CD4-positive, alpha-beta memory T cell (primary cell): Measurements from ENCODE around the gene ZBTB17. TPM values are rescaled to one million over a fixed set of nuclear protein-coding genes. Genes with fewer than 3 reads are reported as not detected.

ENCODE experiments used
- CTCF ChIA-PET: fragments of 350-600 bp; sonication (Branson Sonifier 250); formaldehyde crosslinking; loops from one replicate; lab custom pipeline; 2021; ENCODE audit warnings: inconsistent platforms; ENCODE audit not compliant: partially characterized antibody; lab: Charles Lee
- POLR2A ChIA-PET: fragments of 350-600 bp; sonication (Branson Sonifier 250); formaldehyde crosslinking; loops from one replicate; lab custom pipeline; 2021; ENCODE audit not compliant: partially characterized antibody; lab: Charles Lee
- DNase-seq, 5 donors: peaks; one replicate each; pipeline versions ENCODE4 v3.0.0 to v3.0.0-alpha.2; 2020 to 2022; ENCODE audit warnings: mixed read lengths in 1 of 5
- H3K27ac ChIP-seq: one replicate; pipeline ENCODE4 v1.7.0; 2013; ENCODE audit warnings: low read depth, low read length
- H3K27me3 ChIP-seq: 2 replicates; pipeline ENCODE4 v1.7.0; 2013; ENCODE audit warnings: mild to moderate bottlenecking, low read length, moderate library complexity; ENCODE audit not compliant: insufficient read depth
- H3K36me3 ChIP-seq: 2 replicates; pipeline ENCODE4 v1.7.0; 2013; ENCODE audit warnings: mild to moderate bottlenecking, low read length, moderate library complexity; ENCODE audit not compliant: insufficient read depth
- H3K4me1 ChIP-seq: 2 replicates; pipeline ENCODE4 v1.7.0; 2013; ENCODE audit warnings: mild to moderate bottlenecking, low read length, moderate library complexity; ENCODE audit not compliant: insufficient read depth
- H3K4me3 ChIP-seq, 2 donors: one replicate each; pipeline ENCODE4 v1.7.0; 2013; ENCODE audit warnings: low read length in 2 of 2, mild to moderate bottlenecking in 1 of 2
- H3K9me3 ChIP-seq, 2 donors: one replicate each; pipeline ENCODE4 v1.7.0; 2013; ENCODE audit warnings: low read length in 2 of 2, control low read depth in 1 of 2; ENCODE audit not compliant: control insufficient read depth in 1 of 2
- H3K27ac Mint-ChIP-seq, 7 donors: one replicate each; pipeline ENCODE4 v1.8.0; 2020 to 2021; ENCODE audit warnings: mixed read lengths in 7 of 7, mild to moderate bottlenecking in 6 of 7, inconsistent platforms in 3 of 7, moderate library complexity in 3 of 7
- H3K27me3 Mint-ChIP-seq, 2 donors: one replicate each; pipeline ENCODE4 v1.8.0; 2020 to 2021; ENCODE audit warnings: mixed read lengths in 2 of 2
- H3K36me3 Mint-ChIP-seq, 2 donors: one replicate each; pipeline ENCODE4 v1.8.0; 2020 to 2021; ENCODE audit warnings: mixed read lengths in 2 of 2, inconsistent platforms in 1 of 2, mild to moderate bottlenecking in 1 of 2
- H3K4me1 Mint-ChIP-seq, 4 donors: one replicate each; pipeline ENCODE4 v1.8.0; 2020 to 2021; ENCODE audit warnings: mixed read lengths in 4 of 4, mild to moderate bottlenecking in 1 of 4
- H3K4me3 Mint-ChIP-seq, 8 donors: one replicate each; pipeline ENCODE4 v1.8.0; 2020 to 2021; ENCODE audit warnings: mixed read lengths in 8 of 8, mild to moderate bottlenecking in 7 of 8, moderate library complexity in 6 of 8, inconsistent platforms in 3 of 8
- H3K9me3 Mint-ChIP-seq, 8 donors: one replicate each; pipeline ENCODE4 v1.8.0; 2020 to 2021; ENCODE audit warnings: mixed read lengths in 8 of 8, mild to moderate bottlenecking in 5 of 8, inconsistent platforms in 3 of 8, moderate library complexity in 1 of 8
- intact Hi-C: fragments of 100-400 bp; cut with micrococcal nuclease; formaldehyde crosslinking; loops from one replicate; pipeline ENCODE4 v1.15.1; 2023
- polyA plus RNA-seq, 2 donors: library from polyadenylated mRNA; unstranded; fragments of 300-500 nt; fragmentation: Illumina TruSeq; gene quantifications; one replicate each; pipeline ENCODE4 v1.2.3, GENCODE V29; 2021
- total RNA-seq, 2 experiments: library from RNA; stranded (reverse); gene quantifications; one replicate each; pipeline ENCODE4 v1.2.3, GENCODE V29; 2021

The ZBTB17 gene
- total and polyA plus RNA-seq, 4 experiments from 2014 or later = 5.2 to 61.0 (median 38.4) TPM

DNA sequence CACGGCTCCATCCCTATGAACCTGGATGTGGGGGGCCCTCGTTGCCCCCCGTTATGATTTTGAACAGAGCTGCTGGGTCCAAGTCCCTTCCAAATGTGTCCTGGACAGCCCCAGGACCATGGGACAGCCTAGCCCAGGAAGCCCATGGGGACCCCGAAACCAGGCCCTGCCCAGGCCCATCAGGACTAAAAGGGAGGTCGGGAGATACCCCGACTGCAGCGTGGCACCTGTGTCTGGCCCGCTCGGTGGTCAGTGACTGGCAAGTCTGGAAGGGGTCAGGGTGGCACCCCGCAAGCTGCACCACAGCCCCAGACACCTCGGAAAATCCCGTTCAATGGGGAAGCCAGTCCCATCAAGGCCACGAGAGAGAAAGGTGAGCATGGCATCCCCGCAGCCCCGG, 17.8 kb upstream of the ZBTB17 start:
- Histone ChIP-seq H3K4me1 (no peaks in the 10 kb centered on the region), H3K27me3 (no peaks in the 10 kb centered on the region), H3K9me3 (no peaks in the 10 kb centered on the region), H3K4me3 (no peak overlapping the region), H3K27ac (no peak overlapping the region), H3K36me3 (no peaks in the 10 kb centered on the region)
- Mint-ChIP-seq H3K27me3 (peaks cover 0 to under 1% of the 10 kb centered on the region in 2 donors), H3K36me3 (no peaks in the 10 kb centered on the region), H3K4me1 (no peaks in the 10 kb centered on the region), H3K4me3 (no peak overlapping the region), H3K27ac (no peak overlapping the region), H3K9me3 (no peaks in the 10 kb centered on the region)
- ChIA-PET CTCF (interaction anchor here (1.2 to 2.6 kb wide), 3 partner anchors 10 to 191 kb away, joined by 3 to 17 read pairs (median 3); partner anchors contain the start of gene SRARP), POLR2A (no interaction called here)
- DNase-seq = no peak
- intact Hi-C loops = loop anchor here (1.0 kb wide), 3 partner anchors 178 to 201 kb away; no protein-coding TSS in a partner anchor

GRCh38 chr1:15992582-15993500, 16.9 kb upstream of the ZBTB17 start:
- Histone ChIP-seq H3K36me3 (no peaks in the 10 kb centered on the region), H3K27ac (no peak overlapping the region), H3K4me3 (no peak overlapping the region), H3K27me3 (no peaks in the 10 kb centered on the region), H3K9me3 (no peaks in the 10 kb centered on the region), H3K4me1 (no peaks in the 10 kb centered on the region)
- Mint-ChIP-seq H3K4me1 (no peaks in the 10 kb centered on the region), H3K9me3 (no peaks in the 10 kb centered on the region), H3K27me3 (no peaks in the 10 kb centered on the region), H3K27ac (no peak overlapping the region), H3K4me3 (no peak overlapping the region), H3K36me3 (no peaks in the 10 kb centered on the region)
- CTCF ChIA-PET = interaction anchor here (2.6 kb wide), 1 partner anchor 178 kb away, joined by 17 read pairs; no protein-coding TSS in a partner anchor
- intact Hi-C loops = no loop called here
- DNase-seq = no peak
- POLR2A ChIA-PET = no interaction called here

DNA sequence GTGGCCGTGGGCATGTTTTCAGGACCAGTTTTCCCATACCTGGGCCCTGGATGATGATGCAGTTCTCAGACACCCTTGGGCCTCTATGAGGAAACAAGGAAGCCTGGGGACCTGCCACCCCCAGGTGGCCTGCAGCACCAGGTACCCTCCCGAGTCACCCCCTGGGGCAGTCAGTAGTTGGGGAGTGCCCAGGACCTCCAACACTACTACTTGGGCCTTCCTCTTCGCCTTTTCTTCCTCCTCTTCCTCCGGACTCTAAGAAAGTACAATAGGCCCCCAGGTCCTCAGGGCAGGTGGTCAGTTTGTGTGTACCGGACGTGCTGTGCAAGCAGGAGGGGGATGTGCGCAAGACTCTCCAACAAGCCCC, 16.3 kb upstream of the ZBTB17 start:
- Mint-ChIP-seq H3K36me3 (no peaks in the 10 kb centered on the region), H3K9me3 (no peaks in the 10 kb centered on the region), H3K4me3 (no peak overlapping the region), H3K27me3 (no peaks in the 10 kb centered on the region), H3K27ac (no peak overlapping the region), H3K4me1 (no peaks in the 10 kb centered on the region)
- H3K27ac ChIP-seq = no peak overlapping the region
- POLR2A ChIA-PET = no interaction called here
- no peak overlapping the region for H3K4me3 ChIP-seq
- no peaks in the 10 kb centered on the region for H3K36me3 ChIP-seq
- CTCF ChIA-PET = no interaction called here
- intact Hi-C loops = no loop called here
- no peaks in the 10 kb centered on the region for H3K4me1 ChIP-seq
- no peaks in the 10 kb centered on the region for H3K9me3 ChIP-seq
- no peaks in the 10 kb centered on the region for H3K27me3 ChIP-seq
- no peak for DNase-seq

- Histone ChIP-seq H3K27ac (no peak overlapping the region), H3K36me3 (no peaks in the 10 kb centered on the region), H3K9me3 (no peaks in the 10 kb centered on the region), H3K4me1 (no peaks in the 10 kb centered on the region), H3K4me3 (no peak overlapping the region), H3K27me3 (no peaks in the 10 kb centered on the region)
- no peaks in the 10 kb centered on the region for H3K4me1 Mint-ChIP-seq
- POLR2A ChIA-PET = no interaction called here
- intact Hi-C loops = no loop called here
- H3K4me3 Mint-ChIP-seq = no peak overlapping the region
- no peaks in the 10 kb centered on the region for H3K27me3 Mint-ChIP-seq
- DNase-seq = no peak
- H3K9me3 Mint-ChIP-seq = no peaks in the 10 kb centered on the region
- H3K36me3 Mint-ChIP-seq = no peaks in the 10 kb centered on the region
- no peak overlapping the region for H3K27ac Mint-ChIP-seq
- CTCF ChIA-PET = no interaction called here
Observed at GRCh38 chr1:15991427-15992186, 15.7 kb upstream of the ZBTB17 start.

DNA sequence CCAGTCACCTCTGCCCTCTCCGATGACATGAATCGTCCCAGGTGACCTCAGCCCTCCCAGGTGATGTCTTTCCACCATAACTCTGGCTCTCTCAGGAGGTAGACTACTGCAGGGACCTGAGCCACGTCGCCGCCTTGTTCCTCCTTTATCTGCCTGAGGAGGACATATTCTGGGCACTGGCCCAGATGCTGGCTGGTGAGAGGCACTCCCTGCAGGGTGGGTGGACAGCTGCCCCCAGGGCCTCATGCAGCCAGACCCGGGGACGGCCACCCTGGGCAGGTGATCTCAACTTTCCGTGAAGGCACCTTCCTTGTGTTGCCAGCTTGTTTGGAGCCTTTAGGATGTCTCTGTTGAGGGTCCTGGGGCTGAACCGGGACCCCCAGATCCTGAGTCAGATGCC, 13.9 kb upstream of the ZBTB17 start:
- H3K9me3 Mint-ChIP-seq = no peaks in the 10 kb centered on the region

GRCh38 chr1:15988856-15989736, 13.2 kb upstream of the ZBTB17 start:
- ChIA-PET POLR2A (no interaction called here), CTCF (no interaction called here)
- H3K27ac ChIP-seq = no peak overlapping the region
- H3K27me3 ChIP-seq = no peaks in the 10 kb centered on the region
- no peaks in the 10 kb centered on the region for H3K9me3 ChIP-seq
- H3K4me1 ChIP-seq = no peaks in the 10 kb centered on the region
- DNase-seq = no peak
- H3K36me3 ChIP-seq = no peaks in the 10 kb centered on the region
- no peak overlapping the region for H3K4me3 Mint-ChIP-seq
- H3K9me3 Mint-ChIP-seq = no peaks in the 10 kb centered on the region
- H3K36me3 Mint-ChIP-seq = no peaks in the 10 kb centered on the region
- peak overlapping the region in 1 of 7 donors; percentile 80 for H3K27ac Mint-ChIP-seq
- H3K27me3 Mint-ChIP-seq = no peaks in the 10 kb centered on the region
- no peak overlapping the region for H3K4me3 ChIP-seq
- intact Hi-C loops = no loop called here
- H3K4me1 Mint-ChIP-seq = no peaks in the 10 kb centered on the region

More for the DNA sequence above, 13.9 kb upstream of the ZBTB17 start:
- Histone ChIP-seq H3K9me3 (no peaks in the 10 kb centered on the region), H3K4me1 (no peaks in the 10 kb centered on the region), H3K27ac (no peak overlapping the region), H3K4me3 (no peak overlapping the region), H3K27me3 (no peaks in the 10 kb centered on the region), H3K36me3 (no peaks in the 10 kb centered on the region)
- intact Hi-C loops = no loop called here
- no peak for DNase-seq
- H3K4me1 Mint-ChIP-seq = no peaks in the 10 kb centered on the region
- no peak overlapping the region for H3K27ac Mint-ChIP-seq
- H3K4me3 Mint-ChIP-seq = no peak overlapping the region
- CTCF ChIA-PET = no interaction called here
- H3K27me3 Mint-ChIP-seq = no peaks in the 10 kb centered on the region
- POLR2A ChIA-PET = no interaction called here
- H3K36me3 Mint-ChIP-seq = no peaks in the 10 kb centered on the region
